Stimulated activated CD8-positive, alpha-beta memory T cell treated with anti-CD3 and anti-CD28 coated beads, Interleukin-12 subunit alpha, Interleukin-12 subunit beta, amount 100 ng/mL, for 4 hours (primary cell): Measurements from ENCODE around the gene BUB1B.
"Not testable (repeated sequence)": the region's sequence is repeated elsewhere in the genome, so short reads cannot be mapped to it uniquely, and the experiment has no call there.

Experiments
- DNase-seq: peaks from one replicate; pipeline ENCODE4 v3.0.0-alpha.2; 2020; ENCODE audit warnings: low read depth

BUB1B gene

DNA sequence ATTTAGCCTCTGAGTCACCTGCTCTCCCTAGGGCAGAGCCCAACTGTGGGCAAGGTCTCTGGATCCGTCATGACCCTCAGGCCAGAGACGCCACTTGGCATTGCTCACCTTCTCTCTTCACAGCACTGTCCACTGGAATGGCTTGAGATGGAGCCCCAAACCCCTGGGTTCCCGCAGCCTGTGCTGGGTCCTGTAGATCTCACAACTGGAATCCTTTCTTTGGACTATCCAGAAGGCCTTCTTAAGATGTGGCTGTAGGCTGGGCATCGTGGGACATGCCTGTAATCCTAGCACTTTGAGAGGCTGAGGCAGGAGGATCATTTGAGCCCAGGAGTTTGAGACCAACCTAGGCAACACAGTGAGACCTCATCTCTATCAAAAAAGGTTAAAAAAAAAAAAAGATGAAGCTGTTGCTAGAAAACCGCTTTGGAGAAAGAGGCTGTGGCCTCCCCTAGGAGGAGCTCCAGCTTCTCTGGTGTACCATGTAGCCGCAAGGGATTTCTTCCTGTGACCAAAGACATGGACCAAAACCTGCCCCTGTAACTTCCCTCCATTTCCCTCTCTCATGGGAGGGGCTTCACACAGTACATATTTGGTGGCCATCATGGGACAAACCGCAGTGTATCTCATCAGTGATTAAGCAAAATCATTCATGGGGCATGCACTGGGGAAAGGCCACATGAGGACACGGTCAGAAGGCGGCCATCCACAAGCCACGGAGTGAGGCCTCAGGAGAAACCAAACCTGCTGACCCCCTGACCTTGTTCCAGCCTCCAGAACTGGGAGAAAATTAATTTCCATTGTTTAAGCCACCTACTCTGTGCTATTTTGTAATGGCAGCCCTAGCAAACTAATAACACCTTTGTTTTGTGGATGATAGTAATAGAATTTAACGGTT lies 23.3 kb upstream of the BUB1B start:
- no peak for DNase-seq

DNA sequence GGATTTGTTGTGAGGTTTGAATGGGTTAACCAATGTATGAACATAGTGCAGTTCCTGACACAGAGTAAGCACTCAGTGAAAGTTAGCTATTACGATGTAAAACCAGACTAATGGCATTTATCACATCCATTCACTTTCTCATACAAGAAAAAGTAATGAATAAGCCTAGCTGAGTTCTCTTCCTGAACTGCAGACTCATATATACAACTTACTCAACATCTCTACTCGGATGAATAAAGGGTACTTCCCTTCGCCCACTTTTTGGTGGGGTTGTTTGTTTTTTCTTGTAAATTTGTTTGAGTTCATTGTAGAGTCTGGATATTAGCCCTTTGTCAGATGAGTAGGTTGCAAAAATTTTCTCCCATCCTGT lies 22.7 kb upstream of the BUB1B start:
- not testable (repeated sequence) for DNase-seq

GRCh38 chr15:40142428-40142827 lies 18.4 kb upstream of the BUB1B start:
- DNase-seq, result no peak

- no peak for DNase-seq
Measured at GRCh38 chr15:40146037-40146436, 14.8 kb upstream of the BUB1B start.

DNA sequence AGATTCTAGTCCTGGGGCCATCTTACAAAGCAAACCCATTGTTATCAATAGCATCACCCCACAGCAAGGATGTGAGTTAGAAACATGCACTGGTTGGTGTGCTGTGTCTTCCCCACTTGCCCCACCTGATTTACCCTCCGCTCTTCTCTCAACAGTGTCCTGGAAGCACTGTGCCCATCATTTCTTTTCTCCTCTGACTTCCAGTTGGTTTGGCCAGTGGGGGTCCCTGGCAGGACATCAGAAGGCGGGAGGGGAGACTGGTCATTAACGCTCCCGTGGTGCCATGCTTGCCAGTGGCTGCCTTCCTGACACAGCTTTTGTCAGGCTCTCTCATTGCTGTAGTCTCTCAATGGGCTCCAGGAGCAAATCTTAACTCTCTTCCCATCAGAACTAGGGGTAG lies 11.5 kb upstream of the BUB1B start:
- DNase-seq, result no peak

DNA sequence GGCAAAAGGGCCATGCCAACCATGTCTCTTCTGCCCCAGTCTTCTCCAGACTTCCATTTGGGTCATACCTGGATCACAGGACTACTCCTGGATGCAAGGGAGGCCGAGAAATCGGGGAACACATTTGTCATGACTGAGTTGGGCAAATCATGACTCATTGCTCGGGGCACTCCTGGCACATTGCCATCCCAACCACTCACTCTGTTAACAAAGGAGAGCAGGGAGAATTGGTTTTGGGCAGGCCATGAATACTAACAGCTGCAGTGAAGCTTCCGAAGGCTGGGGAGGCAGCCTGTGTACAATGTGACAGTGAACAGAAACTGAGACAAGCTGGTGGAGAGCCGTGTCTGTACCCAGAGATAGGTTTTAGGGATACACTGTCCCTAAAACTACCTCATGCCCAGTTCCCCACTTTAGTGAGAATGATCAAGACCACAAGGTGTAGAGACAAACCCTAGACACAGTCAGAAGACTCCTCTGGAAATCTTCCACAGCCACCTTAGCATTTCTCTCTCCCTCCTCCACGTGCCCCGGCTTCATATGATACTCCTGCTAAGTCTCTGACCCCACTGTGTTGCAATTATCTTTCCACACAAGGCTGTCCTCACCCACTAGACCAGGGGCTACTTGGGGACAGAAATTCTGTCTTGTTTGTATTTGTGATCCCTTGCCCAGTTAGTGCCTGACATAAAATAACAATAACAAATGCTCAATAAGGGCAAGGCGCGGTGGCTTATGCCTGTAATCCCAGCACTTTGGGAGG lies 10.5 kb upstream of the BUB1B start:
- DNase-seq, result no peak

- DNase-seq, result no peak
Measured at GRCh38 chr15:40151499-40151898, 9.4 kb upstream of the BUB1B start.

GRCh38 chr15:40151991-40152390 lies 8.9 kb upstream of the BUB1B start:
- DNase-seq, result no peak

DNA sequence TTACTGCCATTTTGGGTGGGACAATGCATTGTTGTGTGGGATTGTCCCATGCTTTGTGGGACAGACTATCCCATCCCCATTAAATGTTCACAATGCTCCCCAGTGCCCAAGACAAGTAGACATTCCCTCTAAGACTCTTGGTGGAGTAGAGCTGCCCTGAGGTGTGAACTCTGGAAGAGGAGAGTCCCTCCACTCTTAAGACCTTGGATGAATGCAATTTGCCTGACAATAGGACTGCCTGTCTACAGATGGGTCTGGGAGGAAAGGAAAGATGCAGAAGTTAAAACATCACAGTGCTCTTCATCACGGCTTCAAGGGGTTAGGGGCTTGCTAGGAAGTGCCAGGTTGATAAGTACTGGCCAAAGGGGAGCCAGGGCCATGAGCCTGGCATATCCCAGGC lies 6.0 kb upstream of the BUB1B start:
- not testable (repeated sequence) for DNase-seq

DNA sequence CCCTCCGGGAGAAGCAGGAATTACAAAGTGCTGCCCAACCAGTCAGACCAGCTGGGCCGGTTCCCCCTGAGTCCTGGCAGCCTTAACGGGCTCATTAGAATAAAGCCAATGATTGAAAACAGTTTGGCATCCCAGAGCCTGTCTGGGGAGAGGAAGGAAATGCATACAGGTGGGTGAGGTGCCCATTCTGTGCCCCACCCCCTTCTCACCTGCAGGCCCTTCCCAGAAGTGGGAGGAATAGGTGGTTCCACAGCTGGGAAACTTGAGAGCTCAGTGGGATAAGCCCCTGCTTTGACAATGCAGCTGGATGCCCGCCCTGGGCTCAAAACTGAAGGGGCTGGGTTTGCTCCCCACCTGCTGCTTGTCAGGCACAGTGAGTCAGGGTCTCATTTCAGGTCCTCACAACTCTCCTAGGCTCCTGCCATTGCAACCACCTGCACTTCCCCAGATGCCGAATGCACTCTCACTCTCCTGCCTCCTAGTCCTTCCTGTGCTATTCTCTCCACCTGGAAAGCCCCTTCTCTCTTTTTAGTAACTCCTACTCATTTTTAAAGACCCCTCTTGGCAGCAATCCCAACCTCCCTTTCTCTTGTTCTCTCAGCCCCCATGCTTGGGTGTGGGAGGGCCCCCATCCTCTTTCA lies 5.5 kb upstream of the BUB1B start:
- no peak for DNase-seq

DNA sequence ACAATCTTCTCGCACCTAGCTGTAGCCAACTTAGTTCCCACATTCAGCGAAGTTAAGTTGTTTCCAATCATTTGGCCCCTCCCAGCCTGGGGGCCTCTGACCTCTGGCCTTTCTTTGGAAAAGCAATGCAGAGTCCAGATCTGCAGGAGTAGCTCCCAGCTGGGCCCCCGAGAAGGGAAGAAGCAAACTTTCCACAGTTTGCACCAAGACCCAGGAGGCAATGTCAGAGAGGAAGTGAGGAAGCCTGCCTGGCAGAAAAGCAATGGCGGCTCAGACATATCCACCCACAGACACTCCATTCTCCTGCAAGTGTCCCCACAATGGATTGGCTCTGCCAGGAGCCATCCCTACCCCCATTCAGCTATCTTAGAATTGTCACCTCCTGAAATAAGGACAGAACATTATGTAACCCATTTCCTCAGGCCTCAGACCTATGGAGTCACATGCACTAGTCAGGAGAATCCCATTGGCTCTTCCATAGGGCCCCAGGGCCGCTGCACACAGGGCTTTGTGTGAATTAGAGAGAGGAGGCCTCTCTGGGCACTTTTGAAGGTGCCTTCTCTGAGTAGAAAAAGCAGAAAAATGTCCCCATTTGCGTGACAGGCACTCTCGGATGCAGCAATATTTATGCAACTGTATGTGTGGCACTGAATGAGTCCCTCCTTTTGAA lies 3.0 kb upstream of the BUB1B start:
- DNase-seq, result no peak

DNA sequence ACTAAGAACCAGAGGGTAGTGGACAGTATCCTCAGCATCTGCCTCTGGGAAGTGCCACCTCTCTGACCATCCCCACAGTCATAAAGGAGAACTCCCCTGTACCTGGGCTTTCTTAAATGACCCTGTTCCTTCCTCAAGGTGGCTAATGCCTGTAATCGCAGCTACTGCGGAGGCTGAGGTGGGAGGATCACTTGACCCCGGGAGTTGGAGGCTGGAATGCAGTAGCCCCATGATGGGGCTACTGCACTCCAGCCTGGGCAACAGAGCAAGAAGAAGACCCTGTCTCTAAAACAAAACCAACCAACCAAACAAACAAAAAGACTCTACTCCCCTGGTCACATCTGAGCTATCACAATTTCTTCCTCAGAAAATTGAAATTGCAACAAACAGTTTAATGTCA lies 848 bp upstream of the BUB1B start:
- no peak for DNase-seq

DNA sequence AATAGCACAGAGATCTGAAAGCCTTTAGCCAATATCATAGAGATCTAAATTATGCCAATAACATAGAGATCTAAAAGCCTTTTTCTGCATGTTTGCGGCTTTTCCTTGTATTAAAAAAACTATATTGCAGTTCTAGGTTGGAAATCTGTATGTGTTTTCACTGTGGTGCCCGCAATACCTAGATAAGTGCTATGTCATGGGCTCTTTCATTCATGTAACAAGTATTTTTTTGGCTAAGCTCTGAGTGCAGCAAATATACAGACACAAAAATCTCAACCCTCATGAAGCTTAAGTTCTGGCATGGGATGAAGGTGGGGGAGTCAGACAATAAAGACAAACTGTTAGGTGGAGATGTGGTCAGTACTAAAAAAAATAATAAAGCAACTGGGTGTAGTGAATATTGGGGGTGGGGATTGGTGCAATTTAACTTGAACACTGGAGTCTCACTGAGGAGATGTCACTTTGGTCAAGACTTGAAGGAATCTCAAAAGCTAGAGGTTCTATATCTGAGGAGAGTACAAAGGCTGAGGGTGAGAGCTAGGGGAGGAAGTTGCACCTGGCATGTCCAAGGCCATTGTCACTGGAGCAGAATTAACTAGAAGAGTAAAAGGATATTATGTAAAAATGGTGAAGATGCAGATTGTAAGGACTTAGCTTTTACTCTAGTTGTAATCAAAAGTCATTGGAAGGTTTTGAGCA lies 973 bp downstream of the BUB1B start:
- DNase-seq, result no peak

- DNase-seq, result no peak
Measured at GRCh38 chr15:40162552-40162951, 1.7 kb downstream of the BUB1B start.

DNA sequence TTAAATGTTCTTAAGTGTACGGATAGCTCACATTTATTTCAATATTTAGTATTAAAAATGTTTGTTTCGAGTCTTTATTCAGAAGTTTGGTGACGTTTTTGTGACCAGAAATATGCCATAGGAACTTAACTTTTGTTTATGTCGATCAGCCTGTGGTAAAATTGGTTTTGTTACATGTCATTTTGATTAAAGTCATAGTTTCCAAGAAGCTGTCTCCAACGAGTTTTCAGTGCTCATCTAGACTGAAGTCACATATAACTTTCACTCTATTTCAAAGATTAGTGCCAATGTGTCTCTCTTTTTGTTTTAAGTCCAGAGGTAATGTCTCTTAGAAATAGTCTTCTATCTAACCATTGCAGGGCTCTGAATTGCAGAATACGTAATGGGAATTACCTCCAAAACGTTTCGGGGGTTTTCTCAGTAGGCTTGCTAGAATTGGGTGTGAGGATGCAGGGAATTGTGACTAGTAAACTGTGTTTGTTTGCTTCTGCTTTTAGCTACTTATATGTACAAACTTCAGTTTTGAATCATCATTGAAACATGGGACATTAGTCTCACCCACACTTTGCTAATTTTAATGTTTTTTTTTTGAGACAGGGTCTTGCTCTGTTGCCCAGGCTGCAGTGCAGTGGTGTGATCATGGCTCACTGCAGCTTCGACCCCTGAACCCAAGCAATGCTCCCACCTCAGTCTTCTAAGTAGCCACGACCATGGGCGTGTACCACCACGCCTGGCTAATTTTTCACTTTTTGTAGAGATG lies 3.0 kb downstream of the BUB1B start:
- no peak for DNase-seq

DNA sequence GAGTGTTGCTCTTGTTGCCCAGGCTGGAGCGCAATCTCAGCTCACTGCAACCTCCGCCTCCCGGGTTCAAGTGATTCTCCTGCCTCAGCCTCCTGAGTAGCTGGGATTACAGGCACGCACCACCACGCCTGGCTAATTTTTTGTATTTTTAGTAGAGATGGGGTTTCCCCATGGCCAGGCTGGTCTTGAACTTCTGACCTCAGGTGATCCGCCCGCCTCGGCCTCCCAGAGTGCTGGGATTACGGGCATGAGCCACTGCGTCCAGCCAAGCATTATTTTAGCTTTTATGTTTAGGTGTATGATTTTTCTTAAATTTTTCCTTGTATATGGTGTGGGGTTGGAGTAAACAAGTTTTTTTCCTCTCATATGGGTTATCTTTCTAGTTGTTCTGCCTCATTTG lies 6.5 kb downstream of the BUB1B start:
- not testable (repeated sequence) for DNase-seq

DNA sequence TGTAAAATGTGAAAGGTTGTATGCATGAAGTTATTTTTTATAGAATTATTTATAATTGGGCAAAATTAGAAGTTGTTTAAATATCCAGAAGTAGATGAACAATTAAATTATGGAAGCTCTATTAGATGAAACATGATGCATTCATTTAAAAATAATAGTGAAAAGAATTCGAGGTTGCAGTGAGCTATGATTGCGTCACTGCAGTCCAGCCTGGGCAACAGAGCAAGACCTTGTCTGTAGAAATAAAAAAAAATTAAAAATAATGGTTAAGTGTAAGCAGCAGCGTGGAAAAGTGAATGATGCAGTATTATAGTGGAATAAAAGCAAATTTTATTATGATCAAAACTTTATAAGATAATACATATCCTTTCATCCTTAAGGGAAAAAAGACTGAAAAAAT lies 14.3 kb downstream of the BUB1B start:
- no peak for DNase-seq

DNA sequence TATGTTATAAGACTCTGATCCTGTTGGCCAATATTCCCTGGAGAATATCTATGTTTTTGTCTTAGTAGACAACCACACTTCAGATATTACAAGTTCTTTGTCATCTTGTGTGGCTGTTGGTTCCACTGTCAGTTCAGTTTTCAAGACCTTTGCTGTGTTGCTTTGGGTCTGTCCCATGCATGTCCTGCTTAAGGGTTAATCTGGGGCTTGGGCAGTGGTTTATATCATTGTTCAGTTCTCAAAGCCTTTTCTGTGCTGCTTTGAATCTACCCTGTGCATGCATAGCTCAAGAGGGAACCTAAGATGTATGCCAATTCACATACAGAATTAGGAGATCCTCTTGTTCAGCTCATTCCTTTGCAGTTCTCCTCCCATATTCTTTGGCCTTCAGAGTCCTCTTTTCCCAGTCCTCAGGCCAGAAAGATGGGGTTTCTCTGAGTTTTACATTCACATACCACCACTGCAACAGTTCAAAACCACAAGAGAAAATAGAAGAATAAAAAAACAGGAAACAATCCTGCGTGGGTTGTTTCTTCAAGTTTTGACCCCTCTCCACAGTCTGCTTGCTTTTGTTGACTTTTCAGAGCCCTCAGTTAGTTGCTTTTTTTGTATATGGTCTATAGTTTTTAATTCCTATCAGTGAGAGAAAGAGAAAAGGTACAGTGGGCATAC lies 21.6 kb downstream of the BUB1B start:
- DNase-seq, result no peak

GRCh38 chr15:40183636-40184463 lies 23.0 kb downstream of the BUB1B start:
- no peak for DNase-seq

- DNase-seq, result no peak
Measured at GRCh38 chr15:40190591-40190990, 29.7 kb downstream of the BUB1B start.
